Mesenchymal stem cell (in vitro differentiated cells and primary cell): ENCODE measurements around the gene HPDL.

Experiments
- DNase-seq: peaks from one replicate; pipeline ENCODE4 v3.0.0-alpha.2; 2013
- H2AFZ ChIP-seq: one replicate; pipeline ENCODE4 v1.6.1; 2013; ENCODE audit warnings: low read depth, mild to moderate bottlenecking, control low read depth, inconsistent platforms, low read length, moderate library complexity
- H2AK5ac ChIP-seq: 2 replicates; pipeline ENCODE4 v1.6.1; 2013; ENCODE audit warnings: low read length, moderate library complexity, mild to moderate bottlenecking, inconsistent platforms; ENCODE audit not compliant: severe bottlenecking
- H2BK120ac ChIP-seq: one replicate; pipeline ENCODE4 v1.6.1; 2013; ENCODE audit warnings: low read depth, mild to moderate bottlenecking, inconsistent platforms, low read length, moderate library complexity
- H2BK12ac ChIP-seq, 2 experiments: one replicate each; pipeline ENCODE4 v1.6.1; 2013; ENCODE audit warnings: inconsistent platforms in 2 of 2, low read length in 2 of 2, mild to moderate bottlenecking in 2 of 2, moderate library complexity in 2 of 2, control low read depth in 1 of 2
- H2BK15ac ChIP-seq: one replicate; pipeline ENCODE4 v1.6.1; 2013; ENCODE audit warnings: mild to moderate bottlenecking, low read depth, inconsistent platforms; ENCODE audit not compliant: poor library complexity, severe bottlenecking
- H2BK5ac ChIP-seq: 2 replicates; pipeline ENCODE4 v1.6.1; 2013; ENCODE audit warnings: low read depth, mild to moderate bottlenecking, low read length, control low read depth, inconsistent platforms; ENCODE audit not compliant: poor library complexity, severe bottlenecking
- H3K14ac ChIP-seq, 2 experiments: one replicate each; pipeline ENCODE4 v1.6.1; 2013; ENCODE audit warnings: inconsistent platforms in 2 of 2, low read length in 2 of 2, control low read depth in 1 of 2, mild to moderate bottlenecking in 1 of 2, moderate library complexity in 1 of 2
- H3K18ac ChIP-seq, 2 experiments: one replicate each; pipeline ENCODE4 v1.6.1; 2013; ENCODE audit warnings: inconsistent platforms in 2 of 2, low read length in 2 of 2, control low read depth in 1 of 2, low read depth in 1 of 2, mild to moderate bottlenecking in 1 of 2
- H3K23ac ChIP-seq, 2 experiments: one replicate each; pipeline ENCODE4 v1.6.1; 2013; ENCODE audit warnings: inconsistent platforms in 2 of 2, low read length in 2 of 2, mild to moderate bottlenecking in 2 of 2, moderate library complexity in 2 of 2, control low read depth in 1 of 2
- H3K27ac ChIP-seq: 2 replicates; pipeline ENCODE4 v1.5.1; 2013; ENCODE audit warnings: mild to moderate bottlenecking, moderate library complexity, low read length, control low read depth, inconsistent platforms; ENCODE audit not compliant: poor library complexity, severe bottlenecking
- H3K27me3 ChIP-seq, 2 experiments: 2 replicates each; pipeline versions ENCODE4 v1.6.1 to v1.7.0; 2013; ENCODE audit warnings: low read length in 2 of 2, mild to moderate bottlenecking in 2 of 2, moderate library complexity in 2 of 2, control low read depth in 1 of 2, inconsistent platforms in 1 of 2; ENCODE audit not compliant: control insufficient read depth in 1 of 2, insufficient read depth in 1 of 2
- H3K36me3 ChIP-seq, 2 experiments: 2 replicates each; pipeline versions ENCODE4 v1.6.1 to v1.7.0; 2013; ENCODE audit warnings: low read length in 2 of 2, control low read depth in 1 of 2, inconsistent platforms in 1 of 2, low read depth in 1 of 2, mild to moderate bottlenecking in 1 of 2; ENCODE audit not compliant: insufficient read depth in 2 of 2, control insufficient read depth in 1 of 2
- H3K4ac ChIP-seq, 2 experiments: one replicate each; pipeline ENCODE4 v1.6.1; 2013; ENCODE audit warnings: inconsistent platforms in 2 of 2, low read length in 2 of 2, mild to moderate bottlenecking in 2 of 2, moderate library complexity in 2 of 2, control low read depth in 1 of 2, low read depth in 1 of 2
- H3K4me1 ChIP-seq: 2 replicates; pipeline ENCODE4 v1.6.1; 2013; ENCODE audit warnings: low read depth, low read length, control low read depth; ENCODE audit not compliant: control insufficient read depth, insufficient read depth
- H3K4me2 ChIP-seq: 2 replicates; pipeline ENCODE4 v1.6.1; 2013; ENCODE audit warnings: low read length, mild to moderate bottlenecking, inconsistent platforms; ENCODE audit not compliant: poor library complexity, severe bottlenecking
- H3K4me3 ChIP-seq, 2 experiments: 2 replicates each; pipeline versions ENCODE4 v1.5.1 to v1.7.0; 2013; ENCODE audit warnings: low read length in 2 of 2, mild to moderate bottlenecking in 2 of 2, control low read depth in 1 of 2, low read depth in 1 of 2; ENCODE audit not compliant: insufficient read depth in 1 of 2
- H3K79me1 ChIP-seq: replicated peaks from 2 replicates; pipeline ENCODE4 v1.6.1; 2013; ENCODE audit warnings: mild to moderate bottlenecking, control low read depth, low read length, inconsistent platforms; ENCODE audit not compliant: poor library complexity, severe bottlenecking
- H3K9ac ChIP-seq: 2 replicates; pipeline ENCODE4 v1.7.0; 2013; ENCODE audit warnings: mild to moderate bottlenecking, low read length, moderate library complexity
- H3K9me3 ChIP-seq: 2 replicates; pipeline ENCODE4 v1.7.0; 2013; ENCODE audit warnings: mild to moderate bottlenecking, low read length; ENCODE audit not compliant: control insufficient read depth
- H4K8ac ChIP-seq: one replicate; pipeline ENCODE4 v1.6.1; 2013; ENCODE audit warnings: inconsistent platforms, mild to moderate bottlenecking, low read length, moderate library complexity
- H4K91ac ChIP-seq: one replicate; pipeline ENCODE4 v1.6.1; 2013; ENCODE audit warnings: mild to moderate bottlenecking, low read length, inconsistent platforms
- WGBS: methylation state at CpG from one replicate; pipeline ENCODE4 v1.1.7; 2013; ENCODE audit warnings: mixed read lengths; 5-methylcytosine and 5-hydroxymethylcytosine counted together

HPDL gene

GRCh38 chr1:45370575-45370974 lies 43.9 kb downstream of the HPDL start:
- H3K79me1 ChIP-seq, result no peaks in the 10 kb centered on the region
- no peak overlapping the region for H3K9ac ChIP-seq
- no peak overlapping the region for H3K18ac ChIP-seq
- H2AFZ ChIP-seq, result no peak overlapping the region
- H3K14ac ChIP-seq, result no peak overlapping the region
- no peak for DNase-seq
- no peak overlapping the region for H3K4me3 ChIP-seq
- H3K4me1 ChIP-seq, result no peaks in the 10 kb centered on the region
- no peak overlapping the region for H3K4me2 ChIP-seq
- no peak overlapping the region for H3K27ac ChIP-seq
- no peak overlapping the region for H2BK12ac ChIP-seq
- H3K4ac ChIP-seq, result no peak overlapping the region
- H3K23ac ChIP-seq, result no peak overlapping the region
- H3K27me3 ChIP-seq, result no peaks in the 10 kb centered on the region
- no peak overlapping the region for H4K8ac ChIP-seq
- no peak overlapping the region for H4K91ac ChIP-seq
- H2BK120ac ChIP-seq, result no peak overlapping the region
- H2BK15ac ChIP-seq, result no peak overlapping the region
- H3K36me3 ChIP-seq, result no peaks in the 10 kb centered on the region
- H2AK5ac ChIP-seq, result no peak overlapping the region
- H3K9me3 ChIP-seq, result no peaks in the 10 kb centered on the region
- no peak overlapping the region for H2BK5ac ChIP-seq

- H3K9ac ChIP-seq, result no peak overlapping the region
- H4K8ac ChIP-seq, result no peak overlapping the region
- H2BK15ac ChIP-seq, result no peak overlapping the region
- H3K4me2 ChIP-seq, result no peak overlapping the region
- H3K79me1 ChIP-seq, result no peaks in the 10 kb centered on the region
- no peak overlapping the region for H3K14ac ChIP-seq
- no peaks in the 10 kb centered on the region for H3K27me3 ChIP-seq
- no peak overlapping the region for H4K91ac ChIP-seq
- no peaks in the 10 kb centered on the region for H3K4me1 ChIP-seq
- H2BK12ac ChIP-seq, result no peak overlapping the region
- H3K36me3 ChIP-seq, result no peaks in the 10 kb centered on the region
- H3K4ac ChIP-seq, result no peak overlapping the region
- no peak overlapping the region for H3K4me3 ChIP-seq
- H3K9me3 ChIP-seq, result no peaks in the 10 kb centered on the region
- H3K23ac ChIP-seq, result no peak overlapping the region
- H3K18ac ChIP-seq, result no peak overlapping the region
- no peak overlapping the region for H2BK5ac ChIP-seq
- no peak overlapping the region for H2AFZ ChIP-seq
- no peak for DNase-seq
- no peak overlapping the region for H2BK120ac ChIP-seq
- H3K27ac ChIP-seq, result no peak overlapping the region
- no peak overlapping the region for H2AK5ac ChIP-seq
Measured at GRCh38 chr1:45373573-45373972, 46.9 kb downstream of the HPDL start.

GRCh38 chr1:45375104-45376090 lies 48.7 kb downstream of the HPDL start:
- Histone ChIP-seq H3K4me1 (no peaks in the 10 kb centered on the region), H3K4me3 (no peak overlapping the region)
- WGBS, result 73% methylated on average over 3 of the region's 3 CpGs

GRCh38 chr1:45378184-45378583 lies 51.5 kb downstream of the HPDL start:
- no peak overlapping the region for H3K4ac ChIP-seq
- no peak overlapping the region for H4K8ac ChIP-seq
- H3K9me3 ChIP-seq, result no peaks in the 10 kb centered on the region
- no peaks in the 10 kb centered on the region for H3K36me3 ChIP-seq
- H2BK120ac ChIP-seq, result no peak overlapping the region
- H4K91ac ChIP-seq, result no peak overlapping the region
- H3K18ac ChIP-seq, result no peak overlapping the region
- H3K14ac ChIP-seq, result no peak overlapping the region
- H3K9ac ChIP-seq, result no peak overlapping the region
- no peaks in the 10 kb centered on the region for H3K79me1 ChIP-seq
- no peak overlapping the region for H3K4me3 ChIP-seq
- H3K4me2 ChIP-seq, result no peak overlapping the region
- no peak overlapping the region for H2BK12ac ChIP-seq
- H3K27me3 ChIP-seq, result no peaks in the 10 kb centered on the region
- H3K27ac ChIP-seq, result no peak overlapping the region
- H3K23ac ChIP-seq, result no peak overlapping the region
- H2AFZ ChIP-seq, result no peak overlapping the region
- no peaks in the 10 kb centered on the region for H3K4me1 ChIP-seq
- H2BK15ac ChIP-seq, result no peak overlapping the region
- no peak overlapping the region for H2BK5ac ChIP-seq
- no peak for DNase-seq
- no peak overlapping the region for H2AK5ac ChIP-seq

More at GRCh38 chr1:45375104-45376090, 48.7 kb downstream of the HPDL start:
- Histone ChIP-seq H2BK15ac (no peak overlapping the region), H3K4me2 (no peak overlapping the region), H4K91ac (no peak overlapping the region), H3K36me3 (no peaks in the 10 kb centered on the region), H3K14ac (no peak overlapping the region), H3K18ac (no peak overlapping the region), H2AK5ac (no peak overlapping the region), H2BK12ac (no peak overlapping the region), H3K23ac (no peak overlapping the region), H4K8ac (no peak overlapping the region), H2BK120ac (no peak overlapping the region), H3K27ac (no peak overlapping the region), H3K27me3 (no peaks in the 10 kb centered on the region), H3K9ac (no peak overlapping the region), H3K4ac (no peak overlapping the region), H3K9me3 (no peaks in the 10 kb centered on the region), H3K79me1 (no peaks in the 10 kb centered on the region), H2BK5ac (no peak overlapping the region), H2AFZ (no peak overlapping the region)
- no peak for DNase-seq
